HG03439 (cell line): Measurements from ENCODE around the gene SLC22A2.
"Not testable (repeated sequence)": the region's sequence is repeated elsewhere in the genome, so short reads cannot be mapped to it uniquely, and the experiment has no call there.

Experiments
- ATAC-seq: cut with Tn5 transposase; IDR thresholded peaks from one replicate; pipeline ENCODE4 v1.9.1; 2021; ENCODE audit warnings: mild to moderate bottlenecking, moderate library complexity; ENCODE audit not compliant: unreplicated experiment

The SLC22A2 gene

DNA sequence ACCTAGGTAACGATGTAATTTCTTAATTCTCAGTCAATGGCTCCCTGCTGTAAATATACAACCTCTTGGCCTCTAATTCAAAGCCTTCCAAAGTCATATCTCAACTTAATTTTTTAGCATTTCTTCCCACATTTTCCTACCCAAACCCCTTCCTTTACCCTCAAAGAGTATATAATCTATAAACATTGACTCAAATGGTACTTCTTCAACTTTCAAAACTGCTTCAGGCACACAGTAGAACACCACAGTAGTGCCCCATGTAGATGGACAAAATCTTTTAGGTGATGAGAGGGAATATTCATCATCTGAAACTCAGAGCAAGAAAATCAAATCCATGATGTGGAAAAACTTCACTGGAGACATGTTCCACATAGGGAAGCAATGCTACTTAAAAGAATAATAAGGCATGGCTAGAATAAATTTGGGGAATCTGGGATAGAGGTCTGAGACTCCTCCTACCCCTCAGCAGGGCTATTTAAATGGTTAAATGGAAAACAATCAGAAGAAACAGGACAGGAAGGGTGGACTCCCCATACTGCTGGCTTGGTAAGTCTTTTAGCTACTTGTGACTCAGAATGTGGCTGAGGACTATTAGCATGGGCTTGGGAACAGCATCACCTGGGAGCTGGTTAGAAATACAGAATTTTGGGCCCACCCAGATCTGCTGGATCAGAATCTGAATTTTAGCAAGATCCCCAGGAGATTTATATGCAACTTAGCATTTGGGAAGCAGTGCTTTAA lies 6.4 kb downstream of the SLC22A2 start:
- ATAC-seq, result no peak

DNA sequence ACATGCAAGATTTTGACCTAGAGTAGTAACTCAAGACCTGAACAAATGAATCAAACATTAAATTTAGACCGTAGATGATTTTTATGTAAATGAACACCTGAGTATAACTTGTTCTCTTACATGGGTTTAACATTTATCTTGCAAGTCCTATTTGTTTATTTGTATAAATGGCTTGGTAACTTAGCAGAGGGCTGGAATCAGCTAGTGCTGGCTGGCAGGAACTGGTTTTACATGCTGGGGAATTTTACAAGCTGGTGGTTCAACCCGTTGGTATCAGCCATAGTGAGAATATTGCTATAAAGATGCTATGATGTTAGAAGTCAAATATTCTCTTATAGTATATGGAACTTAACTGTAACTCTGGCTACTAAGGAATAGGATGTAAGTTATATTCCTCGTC lies 8.9 kb downstream of the SLC22A2 start:
- ATAC-seq, result no peak

DNA sequence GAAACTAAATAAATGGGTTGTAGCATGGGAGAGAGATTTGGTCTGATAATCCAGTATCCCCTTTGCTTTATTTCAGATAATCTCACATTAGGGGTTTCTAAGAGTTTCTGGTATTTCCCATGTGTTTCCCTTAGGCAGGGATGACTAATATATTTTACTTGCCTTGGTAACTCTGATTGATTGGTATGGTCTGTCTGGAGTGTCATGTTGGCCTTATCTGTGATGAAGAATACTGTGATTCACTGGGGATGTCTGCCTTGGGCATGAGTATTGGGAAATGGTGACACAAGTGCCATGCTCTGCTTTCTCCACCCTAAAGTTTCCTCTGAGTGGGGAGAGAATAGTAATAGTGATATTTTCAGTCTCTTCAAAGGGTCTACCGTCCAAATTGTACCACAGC lies 10.1 kb downstream of the SLC22A2 start:
- ATAC-seq, result no peak

DNA sequence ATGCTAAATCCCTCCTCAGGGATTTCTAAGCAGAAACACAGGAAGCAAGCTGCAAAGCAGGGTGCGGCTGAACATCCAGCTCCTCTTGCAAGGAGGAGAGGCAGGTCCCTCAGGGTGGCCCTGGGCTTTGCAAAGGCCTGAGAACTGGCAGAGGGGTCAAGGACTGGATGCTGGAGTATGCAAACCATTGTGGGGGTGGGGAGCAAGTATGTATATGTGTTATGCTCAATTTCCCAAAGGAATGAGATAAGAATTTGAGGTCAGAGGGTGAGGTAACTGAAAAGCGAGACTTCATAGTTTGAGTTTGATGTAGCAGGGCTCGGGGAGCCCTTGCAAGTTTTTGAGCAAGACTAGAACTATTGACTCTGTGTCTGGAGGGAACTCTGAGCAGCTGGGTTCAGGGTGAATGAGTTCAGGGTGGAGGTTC lies 11.2 kb downstream of the SLC22A2 start:
- ATAC-seq, result no peak

DNA sequence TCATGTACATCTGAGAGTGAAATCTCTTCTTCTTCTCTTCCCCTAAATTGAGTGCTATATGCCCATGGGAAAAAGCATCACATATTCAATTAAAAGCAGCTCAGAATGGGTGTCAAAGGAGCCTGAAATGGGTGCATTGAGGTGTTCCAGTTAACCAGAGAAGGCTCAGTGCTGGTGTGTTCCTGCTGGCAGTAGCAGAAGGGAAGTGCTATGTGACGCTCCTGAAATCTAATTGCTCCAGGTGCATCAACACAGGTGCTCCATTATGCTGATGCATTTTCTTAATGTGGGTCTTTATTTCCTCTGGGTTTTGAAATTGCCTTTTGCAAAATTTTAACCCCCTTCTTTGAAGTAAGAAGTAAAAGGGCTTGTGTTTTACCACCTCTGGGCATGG lies 17.9 kb downstream of the SLC22A2 start:
- ATAC-seq, result no peak

DNA sequence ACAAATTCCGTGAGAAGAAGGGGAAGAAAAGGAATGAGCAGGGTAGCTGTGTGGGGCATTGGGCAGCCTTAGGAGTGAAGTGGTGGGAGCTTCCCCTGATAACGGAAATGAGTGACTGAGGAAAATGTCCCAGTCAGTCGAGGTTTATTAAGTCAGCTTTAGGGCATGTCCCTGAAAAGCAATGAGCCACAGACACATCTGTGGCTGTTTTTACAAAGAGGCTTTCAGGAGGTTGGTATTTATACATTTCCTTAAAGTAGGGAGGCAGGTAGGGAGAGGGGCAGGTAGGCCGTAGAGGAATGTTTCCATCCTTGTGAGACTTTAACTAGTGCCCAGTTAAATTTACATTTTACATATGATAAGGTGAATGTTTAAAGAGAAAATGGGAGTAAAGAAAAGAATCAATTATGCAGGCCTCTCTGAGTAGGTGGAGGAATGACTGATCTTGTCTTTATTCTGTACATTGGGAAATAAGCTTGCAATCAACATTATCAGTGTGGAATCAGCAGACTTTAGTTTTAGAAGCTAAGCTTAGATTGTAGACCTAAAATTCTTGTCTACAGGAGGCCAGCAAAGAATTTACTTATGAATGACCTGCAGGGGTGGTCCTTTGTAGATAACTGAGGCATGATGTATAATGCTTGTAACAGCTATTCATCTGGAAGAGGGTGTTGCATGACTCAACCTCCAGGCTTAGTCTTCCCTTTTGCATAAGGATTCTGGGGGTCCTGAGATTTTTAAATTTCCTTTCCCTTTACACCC lies 18.5 kb downstream of the SLC22A2 start:
- no peak for ATAC-seq

DNA sequence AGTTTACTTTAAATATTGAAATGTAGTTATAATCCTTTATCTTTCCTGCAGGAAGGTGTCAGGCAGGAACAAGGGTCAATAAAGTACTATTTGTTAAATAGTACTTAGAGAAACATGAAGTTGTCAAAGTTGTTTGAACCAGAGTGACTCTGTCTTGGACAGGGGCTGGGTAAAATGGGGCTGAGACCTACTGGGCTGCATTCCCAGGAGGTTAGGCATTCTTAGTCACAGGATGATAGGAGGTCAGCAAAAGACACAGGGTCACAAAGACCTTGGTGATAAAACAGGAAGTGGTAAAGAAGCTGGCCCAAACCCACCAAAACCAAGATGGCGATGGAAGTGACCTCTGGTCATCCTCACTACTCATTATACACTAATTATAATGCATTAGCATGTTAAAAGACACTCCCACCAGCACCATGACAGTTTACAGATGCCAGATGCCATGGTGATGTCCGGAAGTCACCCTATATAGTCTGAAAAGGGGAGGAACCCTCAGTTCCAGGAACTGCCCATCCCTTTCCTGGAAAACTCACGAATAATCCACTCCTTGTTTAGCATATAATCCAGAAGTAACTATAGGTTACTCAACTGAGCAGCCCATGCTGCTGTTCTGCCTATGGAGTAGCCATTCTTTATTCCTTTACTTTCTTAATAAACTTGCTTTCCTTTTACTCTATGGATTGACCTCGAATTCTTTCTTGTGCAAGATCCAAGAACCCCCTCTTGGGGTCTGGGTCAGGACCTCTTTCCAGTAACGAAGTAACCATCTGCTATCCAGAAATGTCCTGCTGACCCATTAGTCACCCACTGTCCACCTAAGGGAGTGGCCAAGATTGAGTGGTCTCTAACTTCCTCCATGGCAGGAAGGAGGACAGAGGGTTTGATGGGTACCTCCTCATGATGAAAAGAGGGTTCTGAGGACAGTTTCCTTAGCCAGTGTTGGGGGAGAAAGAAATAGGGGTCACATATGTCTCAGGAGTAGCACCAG lies 19.6 kb downstream of the SLC22A2 start:
- no peak for ATAC-seq

DNA sequence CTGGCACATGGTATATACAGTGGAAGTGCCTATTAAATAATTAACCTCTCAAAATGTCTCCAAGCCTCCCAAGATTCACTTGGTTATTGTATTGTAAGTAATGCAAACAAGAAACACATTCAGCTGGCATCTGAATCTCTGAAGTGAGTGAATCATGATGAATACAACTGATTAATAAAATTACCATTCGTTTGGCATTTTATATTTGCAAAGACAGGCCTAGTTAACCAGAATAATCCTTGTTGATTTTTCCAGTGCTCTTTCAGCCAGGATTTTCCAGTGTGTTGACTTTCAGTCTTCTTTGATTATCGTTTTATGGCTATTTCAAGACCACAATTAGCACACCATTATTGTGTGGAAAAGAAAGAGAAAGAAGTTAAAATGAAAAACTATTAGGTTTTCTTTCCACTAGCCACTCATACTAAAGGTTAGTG lies 20.3 kb downstream of the SLC22A2 start:
- no peak for ATAC-seq

DNA sequence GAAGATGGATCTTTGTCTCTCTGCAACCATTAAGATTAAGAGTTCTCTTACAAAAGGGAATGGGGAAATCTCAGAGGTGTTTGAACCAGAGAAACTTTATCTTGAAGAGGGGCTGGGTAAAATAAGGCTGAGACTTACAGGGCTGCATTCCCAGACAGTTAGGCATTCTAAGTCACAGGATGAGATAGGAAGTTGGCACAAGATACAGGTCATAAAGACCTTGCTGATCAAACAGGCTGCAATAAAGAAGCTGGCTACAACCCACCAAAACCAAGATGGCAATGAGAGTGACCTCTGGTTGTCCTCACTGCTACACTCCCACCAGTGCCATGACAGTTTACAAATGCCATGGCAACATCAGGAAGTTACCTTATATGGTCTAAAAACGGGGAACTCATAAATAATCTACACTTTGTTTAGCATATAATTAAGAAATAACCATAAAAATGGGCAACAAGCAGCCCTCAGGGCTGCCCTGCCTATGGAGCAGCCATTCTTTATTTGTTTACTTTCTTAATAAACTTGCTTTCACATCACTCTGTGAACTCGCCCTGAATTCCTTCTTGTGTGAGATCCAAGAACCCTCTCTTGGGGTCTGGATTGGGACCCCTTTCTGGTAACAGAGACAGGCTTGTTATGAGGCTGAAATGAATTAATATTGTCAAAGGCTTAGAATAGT lies 20.9 kb downstream of the SLC22A2 start:
- not testable (repeated sequence) for ATAC-seq

DNA sequence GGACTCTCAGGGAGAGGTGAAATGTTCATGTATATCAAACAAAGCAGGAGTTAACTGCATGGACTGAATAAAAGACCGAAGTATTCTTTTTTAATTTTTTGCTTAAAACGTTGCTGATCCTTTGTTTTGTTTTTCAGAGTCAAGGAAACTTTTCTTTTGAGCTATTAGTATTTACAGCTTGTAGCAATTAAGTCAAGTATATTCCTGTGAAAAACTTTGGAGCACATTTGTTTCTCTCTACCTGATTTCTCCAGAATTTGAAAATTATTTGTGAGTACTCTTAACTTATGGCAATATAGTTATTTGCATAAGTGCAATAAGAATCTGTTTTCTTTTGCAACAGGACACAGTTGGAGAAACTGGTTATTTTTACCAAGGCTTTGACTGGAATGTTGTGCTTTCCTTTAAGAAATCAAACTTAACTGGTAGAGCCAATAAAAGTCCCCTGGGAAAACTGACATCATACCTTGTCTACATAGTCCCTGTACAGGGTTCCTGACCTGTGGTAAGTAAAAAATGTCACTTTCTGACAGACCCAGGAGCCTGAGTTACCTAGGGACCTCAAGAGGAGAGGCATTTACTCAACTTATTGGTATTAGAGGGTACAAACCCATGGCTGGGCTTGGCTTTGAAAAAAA lies 22.3 kb downstream of the SLC22A2 start:
- ATAC-seq, result not testable (repeated sequence)

DNA sequence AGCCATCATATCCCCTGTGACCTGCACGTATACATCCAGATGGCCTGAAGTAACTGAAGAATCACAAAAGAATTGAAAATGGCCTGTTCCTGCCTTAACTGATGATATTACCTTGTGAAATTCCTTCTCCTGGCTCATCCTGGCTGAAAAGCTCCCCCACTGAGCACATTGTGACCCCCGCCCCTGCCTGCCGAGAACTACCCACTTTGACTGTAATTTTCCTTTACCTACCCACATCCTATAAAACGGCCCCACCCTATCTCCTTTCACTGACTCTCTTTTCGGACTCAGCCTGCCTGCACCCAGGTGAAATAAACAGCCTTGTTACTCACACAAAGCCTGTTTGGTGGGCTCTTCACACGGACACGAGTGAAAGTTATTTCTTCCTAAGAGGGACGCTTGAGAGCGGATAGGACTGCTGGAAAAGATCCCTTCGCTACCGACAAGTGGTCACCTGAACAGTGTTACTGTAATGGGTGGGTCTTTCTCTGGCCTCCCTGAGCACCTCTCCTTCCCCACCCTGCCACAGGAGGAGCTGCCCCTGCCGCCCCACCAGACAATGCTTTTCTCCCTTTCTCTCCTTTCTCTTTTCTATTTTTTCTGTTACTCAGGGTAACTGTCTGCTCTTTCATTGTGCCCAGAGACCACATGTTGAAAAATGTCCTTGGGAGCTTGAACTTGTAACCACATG lies 24.5 kb downstream of the SLC22A2 start:
- ATAC-seq, result not testable (repeated sequence)

DNA sequence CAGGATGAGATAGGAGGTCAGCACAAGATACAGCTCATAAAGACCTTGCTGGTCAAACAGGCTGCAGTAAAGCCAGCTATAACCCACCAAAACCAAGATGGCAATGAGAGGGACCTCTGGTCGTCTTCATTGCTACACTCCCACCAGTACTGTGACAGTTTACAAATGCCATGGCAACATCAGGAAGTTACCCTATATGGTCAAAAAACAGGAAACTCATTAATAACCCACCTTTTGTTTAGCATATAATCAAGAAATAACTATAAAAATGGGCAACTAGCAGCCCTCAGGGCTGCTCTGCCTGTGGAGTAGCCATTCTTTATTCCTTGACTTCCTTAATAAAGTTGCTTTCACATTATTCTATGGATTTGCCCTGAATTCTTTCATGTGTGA lies 30.9 kb downstream of the SLC22A2 start:
- ATAC-seq, result no peak

DNA sequence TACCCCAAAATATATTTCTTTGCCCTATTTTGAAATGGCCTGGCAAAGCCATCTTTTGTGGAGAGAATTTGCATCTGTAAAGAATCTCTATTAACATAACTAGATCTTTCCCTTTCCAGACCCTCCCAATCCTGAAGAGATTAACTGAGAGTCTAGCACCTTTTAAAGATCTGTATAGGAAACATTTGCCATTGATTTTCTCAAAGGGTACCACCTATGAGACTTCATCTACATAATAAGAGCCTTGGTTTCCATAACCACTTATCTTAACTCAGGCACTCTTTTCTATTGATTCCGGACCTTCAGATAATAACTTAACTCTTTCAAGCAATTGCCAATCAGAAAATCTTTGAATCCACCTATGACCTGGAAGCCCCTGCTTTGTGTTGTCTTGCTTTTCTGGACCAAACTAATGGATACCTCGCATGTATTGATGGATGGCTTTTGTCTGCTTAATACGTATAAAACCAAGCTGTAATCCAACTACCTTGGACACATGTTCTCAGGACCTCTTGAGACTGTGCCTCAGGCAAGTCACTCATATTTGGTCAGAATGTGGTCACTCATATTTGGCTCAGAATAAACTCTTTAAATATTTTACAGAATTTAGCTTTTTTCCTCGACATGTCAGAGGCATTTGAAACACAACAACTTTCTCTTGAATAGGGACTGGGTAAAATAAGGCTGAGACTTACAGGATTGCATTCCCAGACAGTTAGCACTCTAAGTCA lies 31.4 kb downstream of the SLC22A2 start:
- no peak for ATAC-seq

DNA sequence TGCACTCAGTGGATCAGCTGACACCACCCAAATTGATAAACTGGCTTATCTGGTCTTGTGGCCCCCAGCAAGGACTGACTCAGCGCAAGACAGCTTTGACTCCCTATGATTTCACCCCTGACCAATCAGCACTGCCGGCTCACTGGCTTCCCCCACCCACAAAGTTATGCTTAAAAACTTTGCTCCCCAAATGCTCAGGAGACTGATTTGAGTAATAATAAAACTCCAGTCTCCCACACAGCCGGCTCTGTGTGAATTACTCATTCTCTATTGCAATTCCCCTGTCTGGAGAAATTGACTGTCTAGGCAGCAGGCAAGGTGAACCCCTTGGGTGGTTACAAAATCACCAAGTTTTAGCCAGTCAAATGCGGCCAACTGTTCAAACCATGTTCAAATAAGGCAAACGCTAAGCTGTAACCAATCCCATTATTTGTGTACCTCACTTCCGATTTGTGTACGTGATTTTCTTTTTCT lies 32.5 kb downstream of the SLC22A2 start:
- peak; percentile 80 for ATAC-seq

DNA sequence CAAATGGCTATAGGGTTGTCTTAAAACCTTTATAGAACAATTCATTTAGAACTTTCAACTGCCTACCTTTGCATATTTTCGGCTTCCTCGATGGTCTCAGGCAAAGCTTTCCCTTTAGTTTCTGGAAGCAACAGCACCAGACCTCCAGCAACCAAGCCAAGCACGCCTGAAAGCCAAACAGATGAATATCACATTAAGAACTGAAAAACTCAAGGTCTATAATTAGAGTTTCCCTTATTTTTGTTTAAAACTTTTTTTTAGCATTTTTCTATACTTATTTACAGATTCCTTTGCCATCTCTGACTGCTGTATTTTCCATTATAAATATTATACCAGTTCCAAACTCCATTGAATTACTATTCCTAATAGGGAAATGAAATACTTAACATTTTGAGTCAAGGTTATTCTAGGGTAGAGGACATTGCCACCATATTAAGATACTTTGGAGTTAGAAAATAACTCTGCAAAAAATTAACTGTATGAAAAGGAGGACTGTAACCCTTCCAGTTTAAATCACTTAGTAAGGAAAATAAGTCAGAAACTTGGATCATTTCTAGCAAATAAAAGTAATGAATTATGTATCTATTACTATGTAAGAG lies 33.9 kb downstream of the SLC22A2 start:
- no peak for ATAC-seq

DNA sequence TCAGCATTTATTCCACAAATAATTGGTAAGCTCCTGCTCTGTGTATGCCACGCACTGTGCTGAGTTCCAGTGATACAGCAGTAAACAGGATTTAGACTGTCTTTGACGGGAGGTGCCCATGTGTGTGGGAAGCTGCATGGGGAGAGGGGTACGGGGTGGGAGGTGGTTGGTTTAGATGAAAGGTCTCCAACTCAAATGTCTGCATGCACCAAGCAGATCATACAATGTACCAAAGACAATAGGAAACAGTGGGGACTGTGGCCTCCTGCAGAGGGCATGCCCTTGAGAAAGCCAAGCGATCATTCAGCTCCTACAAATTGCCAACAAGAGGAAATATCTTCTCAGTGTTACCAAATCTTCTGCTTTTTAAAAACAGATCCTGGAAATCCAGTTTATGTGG lies 36.1 kb downstream of the SLC22A2 start:
- ATAC-seq, result no peak

DNA sequence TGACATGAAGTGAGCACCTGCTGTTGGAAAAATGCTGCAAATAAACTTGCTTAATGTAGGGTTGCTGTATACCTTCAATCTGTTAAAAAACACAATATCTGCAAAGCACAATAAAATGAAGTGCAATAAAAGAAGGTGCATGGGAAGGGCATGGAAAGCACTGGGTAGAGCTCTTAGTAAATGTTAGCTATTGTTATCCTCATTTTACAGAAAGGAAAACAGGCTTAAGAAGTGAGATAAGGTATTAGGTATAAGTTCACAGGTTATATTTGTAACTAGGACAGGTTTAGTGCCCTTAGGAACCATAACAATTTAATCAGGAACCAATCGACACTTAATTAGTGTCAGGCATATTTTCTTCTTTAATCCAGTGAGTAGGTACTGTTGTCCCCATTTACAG lies 36.7 kb downstream of the SLC22A2 start:
- no peak for ATAC-seq

DNA sequence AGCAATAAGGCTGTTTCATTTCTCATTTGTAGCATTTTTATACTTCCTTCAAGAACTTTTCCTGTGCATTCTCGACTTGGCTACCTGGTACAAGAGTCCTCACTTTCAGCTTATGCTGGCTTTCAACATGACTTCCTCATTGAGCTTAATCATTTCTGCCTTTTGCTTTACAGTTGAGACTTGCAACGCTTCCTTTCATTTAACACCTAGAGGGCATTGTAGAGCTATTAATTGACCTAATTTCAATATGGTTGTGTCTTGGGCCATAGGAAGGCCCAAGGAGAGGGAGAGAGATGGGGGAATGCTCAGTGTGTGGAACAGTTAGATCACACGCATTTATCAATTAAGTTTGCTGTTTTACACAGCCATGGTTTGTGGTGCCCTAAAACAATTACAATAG lies 37.2 kb downstream of the SLC22A2 start:
- ATAC-seq, result no peak
